ENCODE measurements around the gene LENG1.

The LENG1 gene

GRCh38 chr19:54145541-54146158, 13.9 kb downstream of the LENG1 start:
- DNase-seq, result no peak
- in situ Hi-C loops (cut with HindIII; ENCODE audit: low pct_ligation_motif_present, low sequenced_read_pairs), result no loop called here
- no peak overlapping the region for H3K27ac ChIP-seq

GRCh38 chr19:54142166-54142780, 17.2 kb downstream of the LENG1 start:
- H3K27me3 ChIP-seq (replicated peaks), result no peaks in the 10 kb centered on the region
- peaks cover 48% of the 10 kb centered on the region for H3K36me3 ChIP-seq (replicated peaks)
- TF ChIP-seq CTCF (IDR thresholded peaks at IDR 0.05; ENCODE audit: low read depth, low read length, missing control alignments), result peak; percentile 3
- H3K4me3 ChIP-seq (ENCODE audit: low read depth, low read length), result no peak overlapping the region
- in situ Hi-C loops (cut with HindIII; ENCODE audit: low pct_ligation_motif_present, low sequenced_read_pairs), result no loop called here
- H3K27ac ChIP-seq, result no peak overlapping the region
- no peak for DNase-seq

More at GRCh38 chr19:54145541-54146158, 13.9 kb downstream of the LENG1 start:
- no peak overlapping the region for H3K4me3 ChIP-seq (ENCODE audit: low read depth, low read length)
- no peak for TF ChIP-seq CTCF (IDR thresholded peaks at IDR 0.05; ENCODE audit: low read depth, low read length, missing control alignments)
- no peaks in the 10 kb centered on the region for H3K27me3 ChIP-seq (replicated peaks)
- peaks cover 72% of the 10 kb centered on the region for H3K36me3 ChIP-seq (replicated peaks)

GRCh38 chr19:54141356-54141755, 18.2 kb downstream of the LENG1 start:
- no peak for DNase-seq
- Histone ChIP-seq H3K36me3 (replicated peaks) (peaks cover 39% of the 10 kb centered on the region), H3K4me3 (ENCODE audit: low read depth, low read length) (no peak overlapping the region), H3K27me3 (replicated peaks) (no peaks in the 10 kb centered on the region), H3K27ac (no peak overlapping the region)
- TF ChIP-seq CTCF (IDR thresholded peaks at IDR 0.05; ENCODE audit: low read depth, low read length, missing control alignments), result no peak
- in situ Hi-C loops (cut with HindIII; ENCODE audit: low pct_ligation_motif_present, low sequenced_read_pairs), result no loop called here

- TF ChIP-seq CTCF (IDR thresholded peaks at IDR 0.05; ENCODE audit: low read depth, low read length, missing control alignments), result no peak
- H3K36me3 ChIP-seq (replicated peaks), result peaks cover 12% of the 10 kb centered on the region
- H3K4me3 ChIP-seq (ENCODE audit: low read depth, low read length), result peak overlapping the region; percentile 73
- H3K27ac ChIP-seq, result no peak overlapping the region
- no peaks in the 10 kb centered on the region for H3K27me3 ChIP-seq (replicated peaks)
- in situ Hi-C loops (cut with HindIII; ENCODE audit: low pct_ligation_motif_present, low sequenced_read_pairs), result no loop called here
- DNase-seq, result no peak
These were observed 20.8 kb downstream of the LENG1 start for GRCh38 chr19:54138489-54139256.

- in situ Hi-C loops (cut with HindIII; ENCODE audit: low pct_ligation_motif_present, low sequenced_read_pairs), result no loop called here
- TF ChIP-seq CTCF (IDR thresholded peaks at IDR 0.05; ENCODE audit: low read depth, low read length, missing control alignments), result no peak
- H3K27me3 ChIP-seq (replicated peaks), result no peaks in the 10 kb centered on the region
- peak within 1 kb of the TSS; percentile 73 for H3K4me3 ChIP-seq (ENCODE audit: low read depth, low read length)
- peak within 1 kb of the TSS; percentile 91 for H3K27ac ChIP-seq
- no peak for DNase-seq
- peaks cover 5% of the 10 kb centered on the region for H3K36me3 ChIP-seq (replicated peaks)
These were observed 21.6 kb downstream of the LENG1 start, which contains the start of gene CNOT3 for GRCh38 chr19:54137699-54138488. TSS of gene CNOT3 (plus strand) at chr19:54137762. CDS start at chr19:54142979, 5,217 bp downstream.
